Stimulated activated memory B cell treated with anti-CD40 and anti-IgM and Interleukin-4, amounts not matched to agents 10 μg/mL and 1 μg/mL and 100 μg/mL, for 72 hours (primary cell): ENCODE results near the gene CXXC5.
A peak's percentile ranks its signal among the peaks of the same experiment; 100 is the strongest.

Source experiments
- ATAC-seq: fragments of 150-1000 bp; cut with Tn5 transposase; 2 replicates; pipeline ENCODE4 v1.10.0; 2021
- H3K27ac Mint-ChIP-seq: one replicate; pipeline ENCODE4 v1.8.0; 2022; ENCODE audit warnings: mild to moderate bottlenecking, mixed read lengths
- H3K27me3 Mint-ChIP-seq: one replicate; pipeline ENCODE4 v1.8.0; 2022; ENCODE audit warnings: mixed read lengths
- H3K36me3 Mint-ChIP-seq: one replicate; pipeline ENCODE4 v1.8.0; 2022; ENCODE audit warnings: mixed read lengths
- H3K4me1 Mint-ChIP-seq: one replicate; pipeline ENCODE4 v1.8.0; 2022; ENCODE audit warnings: mixed read lengths
- H3K4me3 Mint-ChIP-seq: one replicate; pipeline ENCODE4 v1.8.0; 2022; ENCODE audit warnings: mild to moderate bottlenecking, moderate library complexity, mixed read lengths
- H3K9me3 Mint-ChIP-seq: one replicate; pipeline ENCODE4 v1.8.0; 2022; ENCODE audit warnings: mixed read lengths

The CXXC5 gene

GRCh38 chr5:139696894-139697658, 48.9 kb downstream of the CXXC5 start:
- peak overlapping the region; percentile 81 for H3K27ac Mint-ChIP-seq
- H3K9me3 Mint-ChIP-seq = no peaks in the 10 kb centered on the region
- H3K4me1 Mint-ChIP-seq = peaks cover 55% of the 10 kb centered on the region
- peaks cover 35% of the 10 kb centered on the region for H3K27me3 Mint-ChIP-seq
- no peaks in the 10 kb centered on the region for H3K36me3 Mint-ChIP-seq
- H3K4me3 Mint-ChIP-seq = peak overlapping the region; percentile 72
- peak; percentile 70 for ATAC-seq

- Mint-ChIP-seq H3K27me3 (peaks cover 50% of the 10 kb centered on the region), H3K36me3 (no peaks in the 10 kb centered on the region), H3K27ac (peak overlapping the region; percentile 81), H3K4me1 (peaks cover 67% of the 10 kb centered on the region), H3K9me3 (no peaks in the 10 kb centered on the region), H3K4me3 (no peak overlapping the region)
- ATAC-seq = peak; percentile 12
Measured at GRCh38 chr5:139698490-139699146, 50.5 kb downstream of the CXXC5 start.

- no peak for ATAC-seq
- no peaks in the 10 kb centered on the region for H3K36me3 Mint-ChIP-seq
- no peak overlapping the region for H3K27ac Mint-ChIP-seq
- H3K4me3 Mint-ChIP-seq = no peak overlapping the region
- peaks cover 57% of the 10 kb centered on the region for H3K27me3 Mint-ChIP-seq
- peaks cover 73% of the 10 kb centered on the region for H3K4me1 Mint-ChIP-seq
- no peaks in the 10 kb centered on the region for H3K9me3 Mint-ChIP-seq
Measured at GRCh38 chr5:139699351-139699750, 51.2 kb downstream of the CXXC5 start.

GRCh38 chr5:139700711-139701055, 52.5 kb downstream of the CXXC5 start:
- no peak for ATAC-seq
- no peaks in the 10 kb centered on the region for H3K9me3 Mint-ChIP-seq
- no peak overlapping the region for H3K4me3 Mint-ChIP-seq
- no peaks in the 10 kb centered on the region for H3K36me3 Mint-ChIP-seq
- peaks cover 57% of the 10 kb centered on the region for H3K27me3 Mint-ChIP-seq
- peaks cover 77% of the 10 kb centered on the region for H3K4me1 Mint-ChIP-seq
- H3K27ac Mint-ChIP-seq = peak overlapping the region; percentile 35

- Mint-ChIP-seq H3K27me3 (peaks cover 56% of the 10 kb centered on the region), H3K27ac (peak overlapping the region; percentile 35), H3K4me3 (peak overlapping the region; percentile 44), H3K4me1 (peaks cover 77% of the 10 kb centered on the region), H3K9me3 (no peaks in the 10 kb centered on the region), H3K36me3 (no peaks in the 10 kb centered on the region)
- no peak for ATAC-seq
Measured at GRCh38 chr5:139701056-139701741, 53.0 kb downstream of the CXXC5 start.

- Mint-ChIP-seq H3K27ac (no peak overlapping the region), H3K9me3 (no peaks in the 10 kb centered on the region), H3K27me3 (peaks cover 46% of the 10 kb centered on the region), H3K4me3 (no peak overlapping the region), H3K4me1 (peaks cover 69% of the 10 kb centered on the region), H3K36me3 (no peaks in the 10 kb centered on the region)
- ATAC-seq = no peak
Measured at GRCh38 chr5:139702548-139702947, 54.4 kb downstream of the CXXC5 start.

- no peak for ATAC-seq
- Mint-ChIP-seq H3K27me3 (peaks cover 33% of the 10 kb centered on the region), H3K36me3 (no peaks in the 10 kb centered on the region), H3K4me3 (no peak overlapping the region), H3K9me3 (no peaks in the 10 kb centered on the region), H3K4me1 (peaks cover 60% of the 10 kb centered on the region), H3K27ac (no peak overlapping the region)
Measured at GRCh38 chr5:139704748-139705147, 56.6 kb downstream of the CXXC5 start.

GRCh38 chr5:139705191-139705590, 57.0 kb downstream of the CXXC5 start:
- no peak for ATAC-seq
- Mint-ChIP-seq H3K4me1 (peaks cover 62% of the 10 kb centered on the region), H3K27ac (no peak overlapping the region), H3K4me3 (no peak overlapping the region), H3K36me3 (no peaks in the 10 kb centered on the region), H3K9me3 (no peaks in the 10 kb centered on the region), H3K27me3 (peaks cover 33% of the 10 kb centered on the region)

- no peaks in the 10 kb centered on the region for H3K9me3 Mint-ChIP-seq
- H3K36me3 Mint-ChIP-seq = no peaks in the 10 kb centered on the region
- no peak overlapping the region for H3K27ac Mint-ChIP-seq
- H3K27me3 Mint-ChIP-seq = peaks cover 33% of the 10 kb centered on the region
- no peak overlapping the region for H3K4me3 Mint-ChIP-seq
- ATAC-seq = no peak
- peaks cover 65% of the 10 kb centered on the region for H3K4me1 Mint-ChIP-seq
Measured at GRCh38 chr5:139705655-139706587, 57.8 kb downstream of the CXXC5 start.

GRCh38 chr5:139707445-139708003, 59.4 kb downstream of the CXXC5 start:
- Mint-ChIP-seq H3K27ac (no peak overlapping the region), H3K4me1 (peaks cover 59% of the 10 kb centered on the region), H3K27me3 (peaks cover 18% of the 10 kb centered on the region), H3K9me3 (no peaks in the 10 kb centered on the region), H3K36me3 (no peaks in the 10 kb centered on the region), H3K4me3 (no peak overlapping the region)
- no peak for ATAC-seq

GRCh38 chr5:139708434-139708861, 60.3 kb downstream of the CXXC5 start:
- peaks cover 9% of the 10 kb centered on the region for H3K27me3 Mint-ChIP-seq
- no peak for ATAC-seq
- H3K4me3 Mint-ChIP-seq = no peak overlapping the region
- peaks cover 56% of the 10 kb centered on the region for H3K4me1 Mint-ChIP-seq
- no peaks in the 10 kb centered on the region for H3K9me3 Mint-ChIP-seq
- peak overlapping the region; percentile 82 for H3K27ac Mint-ChIP-seq
- H3K36me3 Mint-ChIP-seq = no peaks in the 10 kb centered on the region

- H3K27me3 Mint-ChIP-seq = peaks cover 3% of the 10 kb centered on the region
- peak; percentile 63 for ATAC-seq
- H3K9me3 Mint-ChIP-seq = no peaks in the 10 kb centered on the region
- no peaks in the 10 kb centered on the region for H3K36me3 Mint-ChIP-seq
- peak overlapping the region; percentile 82 for H3K27ac Mint-ChIP-seq
- H3K4me3 Mint-ChIP-seq = peak overlapping the region; percentile 18
- peaks cover 50% of the 10 kb centered on the region for H3K4me1 Mint-ChIP-seq
Measured at GRCh38 chr5:139708877-139709581, 60.9 kb downstream of the CXXC5 start.

GRCh38 chr5:139709582-139710318, 61.6 kb downstream of the CXXC5 start:
- peak overlapping the region; percentile 82 for H3K27ac Mint-ChIP-seq
- no peaks in the 10 kb centered on the region for H3K36me3 Mint-ChIP-seq

More at GRCh38 chr5:139709582-139710318, 61.6 kb downstream of the CXXC5 start:
- peak; percentile 46 for ATAC-seq
- Mint-ChIP-seq H3K27me3 (no peaks in the 10 kb centered on the region), H3K4me3 (peak overlapping the region; percentile 79), H3K4me1 (peaks cover 48% of the 10 kb centered on the region), H3K9me3 (no peaks in the 10 kb centered on the region)
